Measurements from ENCODE around the gene KNDC1. TPM values are rescaled to one million over a fixed set of nuclear protein-coding genes. Genes with fewer than 3 reads are reported as not detected.

Gene KNDC1
- total and polyA plus RNA-seq, 2 of the 4 experiments (the other 2 are of a cell fraction) = 0.18 to 1.1 TPM

GRCh38 chr10:133209641-133210040 lies 49.6 kb downstream of the KNDC1 start:
- no TSS peak for BruUV-seq (replicated peaks)
- no peak for DNase-seq
- ChIA-PET POLR2A (ENCODE audit: unreplicated experiment) (no interaction called here), CTCF (no interaction called here)
- Histone ChIP-seq H4K8ac (ENCODE audit: low read depth in 2 of 2, low read length in 2 of 2) (no peak overlapping the region), H3K18ac (ENCODE audit: low read depth, low read length) (no peak overlapping the region), H3K36me3 (ENCODE audit: control insufficient read depth, insufficient read depth, low read length) (no peaks in the 10 kb centered on the region), H3K9ac (ENCODE audit: low read depth, low read length) (no peak overlapping the region), H2BK5ac (ENCODE audit: low read depth, low read length, poor library complexity, severe bottlenecking) (no peak overlapping the region), H3K4me3 (ENCODE audit: insufficient read depth, low read depth, low read length) (no peak overlapping the region), H3K4me2 (ENCODE audit: low read depth, low read length) (no peak overlapping the region), H3K4me1 (ENCODE audit: control insufficient read depth, insufficient read depth, low read length) (no peaks in the 10 kb centered on the region), H4K20me1 (ENCODE audit: insufficient read depth, low read length) (no peaks in the 10 kb centered on the region), H4K91ac (ENCODE audit: insufficient read depth, low read depth, low read length) (no peak overlapping the region), H3K79me1 (ENCODE audit: low read depth in 1 of 2, low read length in 2 of 2) (no peaks in the 10 kb centered on the region), H3K27me3 (ENCODE audit: control insufficient read depth, insufficient read depth, low read length) (no peaks in the 10 kb centered on the region), H2AK9ac (replicated peaks; ENCODE audit: low read depth, low read length, poor library complexity) (no peak overlapping the region), H2BK20ac (ENCODE audit: low read depth, low read length) (no peak overlapping the region), H2AFZ (replicated peaks; ENCODE audit: low read length, poor library complexity) (no peak overlapping the region), H4K5ac (ENCODE audit: low read depth, low read length) (no peak overlapping the region), H3K9me1 (ENCODE audit: insufficient read depth, low read length) (no peaks in the 10 kb centered on the region), H3K27ac (ENCODE audit: insufficient read depth, low read length) (no peak overlapping the region), H3K56ac (ENCODE audit: extremely low read depth, insufficient read depth, low read length) (no peak overlapping the region), H2BK15ac (ENCODE audit: low read depth, low read length) (no peak overlapping the region), H3K23ac (ENCODE audit: low read depth, low read length) (no peak overlapping the region), H3K14ac (replicated peaks; ENCODE audit: low read depth, low read length) (no peak overlapping the region), H2AK5ac (ENCODE audit: low read depth, low read length) (no peak overlapping the region), H3K4ac (ENCODE audit: low read depth, low read length) (no peak overlapping the region), H3K9me3 (ENCODE audit: control insufficient read depth, insufficient read depth, low read length) (no peaks in the 10 kb centered on the region), H2BK120ac (ENCODE audit: low read depth, low read length) (no peak overlapping the region)
- in situ Hi-C loops (cut with MboI; ENCODE audit: low sequenced_read_pairs) (no loop called here), dilution Hi-C loops (cut with HindIII; ENCODE audit: low sequenced_read_pairs, unreplicated experiment) (no loop called here), intact Hi-C loops (cut with micrococcal nuclease) (no loop called here)
- TF ChIP-seq FOS (IDR thresholded peaks at IDR 0.05; ENCODE audit: low read depth, low read length) (no peak), RAD21 (IDR thresholded peaks at IDR 0.05; ENCODE audit: low read length) (no peak), RCOR1 (IDR thresholded peaks at IDR 0.05; ENCODE audit: insufficient replicate concordance, low read length) (no peak), USF2 (IDR thresholded peaks at IDR 0.05; ENCODE audit: low read depth, low read length) (no peak), BHLHE40 (IDR thresholded peaks at IDR 0.05; ENCODE audit: low read depth, low read length) (no peak), POLR2A (IDR thresholded peaks at IDR 0.05; ENCODE audit: low read depth, low read length) (no peak), MXI1 (IDR thresholded peaks at IDR 0.05; ENCODE audit: borderline replicate concordance, low read depth, low read length) (no peak), NFE2L2 (IDR thresholded peaks at IDR 0.05; ENCODE audit: low read depth, low read length) (no peak), CEBPB (IDR thresholded peaks at IDR 0.05; ENCODE audit: low read depth, low read length) (no peak), RFX5 (IDR thresholded peaks at IDR 0.05; ENCODE audit: low read depth, low read length) (no peak), ELK1 (IDR thresholded peaks at IDR 0.05; ENCODE audit: borderline replicate concordance, low read depth, low read length) (no peak)
- TF ChIP-seq, protein P1, sequence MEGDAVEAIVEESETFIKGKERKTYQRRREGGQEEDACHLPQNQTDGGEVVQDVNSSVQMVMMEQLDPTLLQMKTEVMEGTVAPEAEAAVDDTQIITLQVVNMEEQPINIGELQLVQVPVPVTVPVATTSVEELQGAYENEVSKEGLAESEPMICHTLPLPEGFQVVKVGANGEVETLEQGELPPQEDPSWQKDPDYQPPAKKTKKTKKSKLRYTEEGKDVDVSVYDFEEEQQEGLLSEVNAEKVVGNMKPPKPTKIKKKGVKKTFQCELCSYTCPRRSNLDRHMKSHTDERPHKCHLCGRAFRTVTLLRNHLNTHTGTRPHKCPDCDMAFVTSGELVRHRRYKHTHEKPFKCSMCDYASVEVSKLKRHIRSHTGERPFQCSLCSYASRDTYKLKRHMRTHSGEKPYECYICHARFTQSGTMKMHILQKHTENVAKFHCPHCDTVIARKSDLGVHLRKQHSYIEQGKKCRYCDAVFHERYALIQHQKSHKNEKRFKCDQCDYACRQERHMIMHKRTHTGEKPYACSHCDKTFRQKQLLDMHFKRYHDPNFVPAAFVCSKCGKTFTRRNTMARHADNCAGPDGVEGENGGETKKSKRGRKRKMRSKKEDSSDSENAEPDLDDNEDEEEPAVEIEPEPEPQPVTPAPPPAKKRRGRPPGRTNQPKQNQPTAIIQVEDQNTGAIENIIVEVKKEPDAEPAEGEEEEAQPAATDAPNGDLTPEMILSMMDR (conservative IDR thresholded peaks at IDR 0.05; ENCODE audit: low read depth, low read length) = no peak
- WGBS, 2 experiments (ENCODE audit: extremely low coverage in 2 of 2, insufficient read length in 1 of 2) = 96% methylated on average over 13 of the region's 20 CpGs; no CpG with 5 or more reads in 1 of the 2 experiments
- no peak for ATAC-seq (ENCODE audit: low read depth)
